ENCODE data around the gene CYB5B.

DNA sequence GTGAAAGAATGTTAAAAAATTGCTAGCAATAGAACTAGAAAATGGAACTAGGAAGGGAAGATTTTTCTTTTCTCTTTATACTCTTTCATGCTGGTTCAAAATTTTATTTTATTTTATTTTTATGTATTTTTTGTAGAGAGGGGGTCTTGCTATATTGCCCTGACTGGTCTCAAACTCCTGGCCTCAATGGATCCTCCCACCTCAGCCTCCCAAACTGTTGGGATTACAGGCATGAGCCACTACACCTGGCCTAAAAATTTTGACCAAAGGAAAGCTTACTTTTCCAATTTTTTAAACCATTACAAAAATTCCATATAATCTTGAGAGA is 28.6 kb upstream of the CYB5B start:
- TF ChIP-seq EZH2 (IDR thresholded peaks at IDR 0.05; ENCODE audit: insufficient read depth, poor library complexity, severe bottlenecking) (no peak), EZH2phosphoT487 (IDR thresholded peaks at IDR 0.05; ENCODE audit: insufficient read depth, low read depth) (no peak)
